Parietal lobe (tissue), 1 donor: Measurements from ENCODE around the gene GDAP1L1. TPM values are rescaled to one million over a fixed set of nuclear protein-coding genes. Genes with fewer than 3 reads are reported as not detected.

ENCODE experiments used
- total RNA-seq: library from RNA; depleted of rRNA; stranded (reverse); fragments of >200 nt; gene quantifications from one replicate; pipeline ENCODE4 v1.2.3, GENCODE V29; 2014

The GDAP1L1 gene
- total RNA-seq: 121 TPM

GRCh38 chr20:44247131-44247571 lies at the start of gene GDAP1L1:
TSS of gene GDAP1L1 (plus strand) at chr20:44247308. CDS start at chr20:44247335, 27 bp downstream.

GRCh38 chr20:44210406-44211176 lies 36.5 kb upstream of the GDAP1L1 start, which contains the start of gene OSER1:
TSS of gene OSER1 (minus strand) at chr20:44210771. CDS start at chr20:44206957, 3,814 bp downstream.

GRCh38 chr20:44310664-44311639 lies 63.8 kb downstream of the GDAP1L1 start, which contains the start of gene FITM2:
TSS of gene FITM2 (minus strand) at chr20:44311202. CDS start at chr20:44311148, 54 bp downstream.

Other genes with a start within 250 kb of the GDAP1L1 start
- not detected for gene JPH2, start 60.1 kb upstream of the GDAP1L1 start, total RNA-seq
- gene OSER1, start 36.5 kb upstream of the GDAP1L1 start, total RNA-seq: 30.4 TPM
- 7.2 TPM for gene FITM2, start 63.9 kb downstream of the GDAP1L1 start, total RNA-seq
- gene R3HDML, start 89.7 kb downstream of the GDAP1L1 start, total RNA-seq: not detected
- gene HNF4A, start 108.4 kb downstream of the GDAP1L1 start, total RNA-seq: not detected
- 9.7 TPM for gene TTPAL, start 228.6 kb downstream of the GDAP1L1 start, total RNA-seq